Tibial nerve (tissue), 4 donors: ENCODE measurements around the gene WFS1. TPM values are rescaled to one million over a fixed set of nuclear protein-coding genes. Genes with fewer than 3 reads are reported as not detected.

ENCODE experiments used
- DNase-seq, 2 donors: peaks; one replicate each; pipeline ENCODE4 v3.0.0-alpha.2; 2019; ENCODE audit warnings: low spot score in 2 of 2
- H3K27ac ChIP-seq, 4 donors: fragments of 200-600 bp; sonication (generic) in 3 of 4; one replicate each; pipeline ENCODE4 v1.5.1; 2017 to 2019; ENCODE audit warnings: mild to moderate bottlenecking in 1 of 4
- H3K27me3 ChIP-seq, 2 donors: fragments of 200-600 bp; sonication (generic) in 1 of 2; one replicate each; pipeline versions ENCODE4 v1.5.1 to v1.6.0; 2017 to 2019
- H3K36me3 ChIP-seq, 3 donors: fragments of 200-600 bp; sonication (generic); one replicate each; pipeline ENCODE4 v1.5.1; 2018 to 2019
- H3K4me1 ChIP-seq, 4 donors: fragments of 200-600 bp; sonication (generic) in 3 of 4; one replicate each; pipeline ENCODE4 v1.5.1; 2017 to 2019
- H3K4me3 ChIP-seq, 4 donors: fragments of 200-600 bp; sonication (generic) in 3 of 4; one replicate each; pipeline ENCODE4 v1.5.1; 2017 to 2019; ENCODE audit warnings: mild to moderate bottlenecking in 1 of 4, moderate library complexity in 1 of 4
- H3K9me3 ChIP-seq, 4 donors: fragments of 200-600 bp; sonication (generic) in 3 of 4; one replicate each; pipeline ENCODE4 v1.5.1; 2017 to 2019
- EP300 ChIP-seq, 2 donors: sonication (generic); formaldehyde crosslinking; IDR thresholded peaks; one replicate each; pipeline ENCODE4 v1.6.1; 2017; ENCODE audit warnings: antibody characterized with exemption in 2 of 2, mild to moderate bottlenecking in 1 of 2
- POLR2A ChIP-seq, 2 donors: fragments of 450-650 bp; IDR thresholded peaks; one replicate each; pipeline ENCODE4 v1.6.1; 2017; ENCODE audit warnings: antibody characterized with exemption in 2 of 2, mild to moderate bottlenecking in 2 of 2, moderate library complexity in 2 of 2
- WGBS, 2 donors: methylation state at CpG; one replicate each; pipeline ENCODE4 v1.1.5; 2018; 5-methylcytosine and 5-hydroxymethylcytosine counted together
- total RNA-seq, 4 donors: library from RNA; depleted of rRNA; stranded (reverse); fragments of >200 nt; gene quantifications; one replicate each; pipeline ENCODE4 v1.1.0, GENCODE V29; 2016
- TF ChIP-seq, protein P1 (sequence below), 5 experiments: fragments of 200-600 bp in 3 of 5; fragments of 450-650 bp in 2 of 5; sonication (generic) in 3 of 5; IDR thresholded peaks; one replicate each; pipeline ENCODE4 v1.5.1; 2016 to 2019; ENCODE audit warnings: antibody characterized with exemption in 5 of 5, mild to moderate bottlenecking in 3 of 5, moderate library complexity in 2 of 5

The WFS1 gene
- total RNA-seq, 4 donors from 2014 or later: 52.8 to 125 (median 57.9) TPM

DNA sequence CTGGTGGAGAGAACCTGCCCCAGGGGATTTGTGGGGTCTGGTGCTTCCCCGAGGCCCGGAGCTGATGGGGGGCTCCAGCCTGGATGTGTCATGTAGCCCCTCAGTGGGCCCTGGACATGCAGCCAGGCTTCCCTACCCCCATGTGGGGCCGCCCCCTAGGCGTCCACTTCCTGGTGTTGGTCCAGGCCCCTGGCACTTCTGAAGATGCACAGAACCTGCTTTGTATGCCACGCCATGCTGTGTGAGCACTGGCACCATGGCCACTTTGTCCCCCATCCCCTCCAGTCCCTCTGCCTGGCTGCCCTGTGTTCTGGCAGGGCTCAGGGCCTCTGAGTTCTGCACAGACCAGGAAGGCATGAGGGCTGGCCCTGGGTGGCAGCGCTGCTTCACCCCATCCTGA, 29.2 kb downstream of the WFS1 start:
- TF ChIP-seq EP300 (IDR thresholded peaks at IDR 0.05) (no peak), POLR2A (IDR thresholded peaks at IDR 0.05) (no peak)
- TF ChIP-seq, protein P1, sequence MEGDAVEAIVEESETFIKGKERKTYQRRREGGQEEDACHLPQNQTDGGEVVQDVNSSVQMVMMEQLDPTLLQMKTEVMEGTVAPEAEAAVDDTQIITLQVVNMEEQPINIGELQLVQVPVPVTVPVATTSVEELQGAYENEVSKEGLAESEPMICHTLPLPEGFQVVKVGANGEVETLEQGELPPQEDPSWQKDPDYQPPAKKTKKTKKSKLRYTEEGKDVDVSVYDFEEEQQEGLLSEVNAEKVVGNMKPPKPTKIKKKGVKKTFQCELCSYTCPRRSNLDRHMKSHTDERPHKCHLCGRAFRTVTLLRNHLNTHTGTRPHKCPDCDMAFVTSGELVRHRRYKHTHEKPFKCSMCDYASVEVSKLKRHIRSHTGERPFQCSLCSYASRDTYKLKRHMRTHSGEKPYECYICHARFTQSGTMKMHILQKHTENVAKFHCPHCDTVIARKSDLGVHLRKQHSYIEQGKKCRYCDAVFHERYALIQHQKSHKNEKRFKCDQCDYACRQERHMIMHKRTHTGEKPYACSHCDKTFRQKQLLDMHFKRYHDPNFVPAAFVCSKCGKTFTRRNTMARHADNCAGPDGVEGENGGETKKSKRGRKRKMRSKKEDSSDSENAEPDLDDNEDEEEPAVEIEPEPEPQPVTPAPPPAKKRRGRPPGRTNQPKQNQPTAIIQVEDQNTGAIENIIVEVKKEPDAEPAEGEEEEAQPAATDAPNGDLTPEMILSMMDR (IDR thresholded peaks at IDR 0.05): no peak
- no peaks in the 10 kb centered on the region for H3K4me1 ChIP-seq
- DNase-seq: no peak
- H3K27ac ChIP-seq: no peak overlapping the region
- H3K27me3 ChIP-seq: no peaks in the 10 kb centered on the region
- WGBS, 2 donors: 83 to 84% methylated on average over 6 of the region's 6 CpGs
- H3K4me3 ChIP-seq: no peak overlapping the region
- H3K9me3 ChIP-seq: no peaks in the 10 kb centered on the region
- peaks cover 4 to 99% (median 6%) of the 10 kb centered on the region in 3 donors for H3K36me3 ChIP-seq

DNA sequence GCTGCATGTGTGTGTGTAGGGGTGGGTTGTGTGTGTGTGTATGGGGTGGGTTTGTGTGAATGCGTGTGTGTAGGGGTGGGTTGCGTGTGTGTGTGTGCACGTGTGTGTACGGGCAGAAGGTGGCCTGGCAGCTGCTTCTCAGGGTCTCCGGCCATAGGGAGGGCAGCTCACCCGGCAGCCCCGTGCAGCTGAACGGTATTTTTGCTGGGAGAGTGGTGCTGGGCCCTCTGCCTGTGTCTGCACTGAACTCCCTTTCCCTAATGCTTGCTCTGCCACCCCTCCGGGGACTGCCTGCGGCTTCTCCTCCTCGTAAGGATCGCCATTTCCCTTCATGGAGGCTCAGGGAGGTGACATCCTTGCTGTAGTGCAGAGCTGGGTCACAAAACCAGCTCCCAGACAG, 30.2 kb downstream of the WFS1 start:
- TF ChIP-seq EP300 (IDR thresholded peaks at IDR 0.05) (no peak), POLR2A (IDR thresholded peaks at IDR 0.05) (no peak)
- TF ChIP-seq, protein P1 (IDR thresholded peaks at IDR 0.05): no peak
- DNase-seq: no peak
- Histone ChIP-seq H3K4me1 (no peaks in the 10 kb centered on the region), H3K27me3 (no peaks in the 10 kb centered on the region), H3K27ac (no peak overlapping the region), H3K9me3 (no peaks in the 10 kb centered on the region), H3K4me3 (no peak overlapping the region), H3K36me3 (peaks cover 4 to 99% (median 6%) of the 10 kb centered on the region in 3 donors)
- 91 to 92% methylated on average over 12 of the region's 12 CpGs for WGBS, 2 donors

DNA sequence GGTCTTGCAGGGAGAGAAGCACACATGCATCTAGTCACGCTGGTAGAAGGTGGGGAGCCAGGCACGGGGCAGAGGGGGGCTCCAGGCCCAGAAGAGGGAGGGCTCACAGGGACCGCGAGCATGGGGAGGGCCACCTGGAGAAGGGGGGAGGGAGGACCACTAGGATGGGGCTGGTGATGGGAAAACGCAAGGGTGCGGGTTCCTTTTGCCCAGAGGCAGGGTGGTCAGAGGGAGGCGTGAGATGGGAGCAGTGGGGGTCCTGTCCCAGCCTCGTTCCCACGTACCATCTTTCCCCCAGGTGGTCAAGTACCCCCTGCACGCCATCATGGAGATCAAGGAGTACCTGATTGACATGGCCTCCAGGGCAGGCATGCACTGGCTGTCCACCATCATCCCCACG, 30.7 kb downstream of the WFS1 start:
- no peaks in the 10 kb centered on the region for H3K9me3 ChIP-seq
- TF ChIP-seq, protein P1 (IDR thresholded peaks at IDR 0.05): no peak
- TF ChIP-seq EP300 (IDR thresholded peaks at IDR 0.05): no peak
- no peak for TF ChIP-seq POLR2A (IDR thresholded peaks at IDR 0.05)
- H3K4me3 ChIP-seq: no peak overlapping the region
- no peaks in the 10 kb centered on the region for H3K27me3 ChIP-seq
- no peaks in the 10 kb centered on the region for H3K4me1 ChIP-seq
- no peak for DNase-seq
- 89 to 90% methylated on average over 11 of the region's 11 CpGs for WGBS, 2 donors
- peaks cover 2 to 99% (median 6%) of the 10 kb centered on the region in 3 donors for H3K36me3 ChIP-seq
- H3K27ac ChIP-seq: no peak overlapping the region

DNA sequence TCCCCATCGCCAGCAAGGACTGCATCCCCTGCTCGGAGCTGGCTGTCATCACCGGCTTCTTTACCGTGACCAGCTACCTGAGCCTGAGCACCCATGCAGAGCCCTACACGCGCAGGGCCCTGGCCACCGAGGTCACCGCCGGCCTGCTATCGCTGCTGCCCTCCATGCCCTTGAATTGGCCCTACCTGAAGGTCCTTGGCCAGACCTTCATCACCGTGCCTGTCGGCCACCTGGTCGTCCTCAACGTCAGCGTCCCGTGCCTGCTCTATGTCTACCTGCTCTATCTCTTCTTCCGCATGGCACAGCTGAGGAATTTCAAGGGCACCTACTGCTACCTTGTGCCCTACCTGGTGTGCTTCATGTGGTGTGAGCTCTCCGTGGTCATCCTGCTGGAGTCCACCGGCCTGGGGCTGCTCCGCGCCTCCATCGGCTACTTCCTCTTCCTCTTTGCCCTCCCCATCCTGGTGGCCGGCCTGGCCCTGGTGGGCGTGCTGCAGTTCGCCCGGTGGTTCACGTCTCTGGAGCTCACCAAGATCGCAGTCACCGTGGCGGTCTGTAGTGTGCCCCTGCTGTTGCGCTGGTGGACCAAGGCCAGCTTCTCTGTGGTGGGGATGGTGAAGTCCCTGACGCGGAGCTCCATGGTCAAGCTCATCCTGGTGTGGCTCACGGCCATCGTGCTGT, 31.5 kb downstream of the WFS1 start:
- H3K36me3 ChIP-seq: peaks cover 2 to 98% (median 6%) of the 10 kb centered on the region in 3 donors
- no peak for DNase-seq
- 92 to 96% methylated on average over 30 to 35 of the region's 35 CpGs for WGBS, 2 donors

More for the DNA sequence above, 31.5 kb downstream of the WFS1 start:
- TF ChIP-seq EP300 (IDR thresholded peaks at IDR 0.05) (no peak), POLR2A (IDR thresholded peaks at IDR 0.05) (no peak)
- TF ChIP-seq, protein P1 (IDR thresholded peaks at IDR 0.05): no peak
- H3K9me3 ChIP-seq: no peaks in the 10 kb centered on the region
- no peak overlapping the region for H3K27ac ChIP-seq
- H3K4me1 ChIP-seq: no peaks in the 10 kb centered on the region
- H3K27me3 ChIP-seq: no peaks in the 10 kb centered on the region
- H3K4me3 ChIP-seq: no peak overlapping the region
